A549 (cell line): ENCODE data around the gene HS3ST4. TPM values are rescaled to one million over a fixed set of nuclear protein-coding genes. Genes with fewer than 3 reads are reported as not detected.
"Not testable (repeated sequence)": the region's sequence is repeated elsewhere in the genome, so short reads cannot be mapped to it uniquely, and the experiment has no call there.

Experiments used
- ATAC-seq, 2 experiments: fragments of 200-7000 bp in 1 of 2; fragments of >200 bp in 1 of 2; cut with Nextera tagmentation in 1 of 2; cut with Tn5 transposase in 1 of 2; 3 replicates each; pipeline versions ENCODE4 v1.8.0 to v1.9.1; 2018 to 2020; ENCODE audit warnings: mild to moderate bottlenecking in 1 of 2, moderate library complexity in 1 of 2
- CTCF ChIA-PET: fragments of 300-600 bp; sonication (Branson Sonifier 250); formaldehyde crosslinking; extraction: SDS; loops from one replicate; lab custom pipeline; 2021; ENCODE audit warnings: antibody characterized with exemption, inconsistent platforms; lab: Yijun Ruan, JAX
- POLR2A ChIA-PET: fragments of 350-600 bp; formaldehyde crosslinking; extraction: SDS; loops from one replicate; lab custom pipeline; 2021; ENCODE audit warnings: antibody characterized with exemption, inconsistent platforms; lab: Yijun Ruan, JAX
- DNase-seq, 2 experiments: peaks; one replicate each; pipeline versions ENCODE4 v3.0.0 to v3.0.0-alpha.2; 2011 to 2016; ENCODE audit warnings: low read depth in 1 of 2, low spot score in 1 of 2
- FAIRE-seq: peaks from 2 replicates; lab custom pipeline; 2011; peaks lifted over from hg19 to GRCh38; lab: Jason Lieb, UNC
- H3K27ac ChIP-seq, 2 experiments: fragments of >200 bp; sonication (Bioruptor Twin); formaldehyde crosslinking; 3 replicates each; pipeline ENCODE4 v1.5.1; 2016 to 2017
- H3K4me1 ChIP-seq: fragments of >200 bp; sonication (Bioruptor Twin); formaldehyde crosslinking; 3 replicates; pipeline ENCODE4 v1.6.1; 2016
- H3K4me2 ChIP-seq: fragments of >200 bp; sonication (Bioruptor Twin); formaldehyde crosslinking; 3 replicates; pipeline ENCODE4 v1.6.1; 2016
- H3K4me3 ChIP-seq: fragments of >200 bp; sonication (Bioruptor Twin); formaldehyde crosslinking; 3 replicates; pipeline ENCODE4 v1.5.1; 2016
- H3K9me3 ChIP-seq: fragments of >200 bp; sonication (Bioruptor Twin); formaldehyde crosslinking; 3 replicates; pipeline ENCODE4 v1.6.1; 2016
- BHLHE40 ChIP-seq: IDR thresholded peaks from 2 replicates; pipeline ENCODE4 v1.6.1; 2012; ENCODE audit warnings: low read depth, low read length, inconsistent platforms
- CBX8 ChIP-seq: fragments of 200-600 bp; sonication (generic); IDR thresholded peaks from 2 replicates; pipeline ENCODE4 v1.6.1; 2016
- CEBPB ChIP-seq, 2 experiments: fragments of >200 bp in 1 of 2; sonication (Bioruptor Twin) in 1 of 2; formaldehyde crosslinking in 1 of 2; IDR thresholded peaks; 2 replicates each; pipeline ENCODE4 v1.6.1; 2012 to 2016
- CHD2 ChIP-seq: fragments of 150-350 bp; IDR thresholded peaks from 2 replicates; pipeline ENCODE4 v1.6.1; 2014; ENCODE audit warnings: low read length; ENCODE audit not compliant: partially characterized antibody
- EHF ChIP-seq: fragments of 250-450 bp; sonication (Bioruptor Pico); IDR thresholded peaks from 2 replicates; pipeline ENCODE4 v1.5.0; 2020; ENCODE audit warnings: mild to moderate bottlenecking
- EHMT2 ChIP-seq: fragments of 200-600 bp; sonication (generic); IDR thresholded peaks from 2 replicates; pipeline ENCODE4 v1.6.1; 2016; ENCODE audit warnings: antibody characterized with exemption, low read depth, mild to moderate bottlenecking, moderate library complexity
- FOSL2 ChIP-seq, 2 experiments: fragments of 450-650 bp in 1 of 2; fragments of >200 bp in 1 of 2; sonication (Bioruptor Twin) in 1 of 2; formaldehyde crosslinking; IDR thresholded peaks; 2 replicates each; pipeline versions ENCODE4 v1.5.0 to v1.6.1; 2016 to 2020; ENCODE audit warnings: mild to moderate bottlenecking in 1 of 2, moderate library complexity in 1 of 2
- HEYL ChIP-seq: fragments of 250-450 bp; sonication (Bioruptor Pico); IDR thresholded peaks from 2 replicates; pipeline ENCODE4 v1.8.0; 2021; ENCODE audit warnings: mild to moderate bottlenecking, moderate library complexity
- HOXA7 ChIP-seq: fragments of 250-450 bp; sonication (Bioruptor Pico); IDR thresholded peaks from 2 replicates; pipeline ENCODE4 v1.5.0; 2020; ENCODE audit warnings: mild to moderate bottlenecking, moderate library complexity
- HOXB13 ChIP-seq: fragments of 250-450 bp; sonication (Bioruptor Pico); IDR thresholded peaks from 2 replicates; pipeline ENCODE4 v1.5.0; 2020; ENCODE audit warnings: low read depth, mild to moderate bottlenecking, moderate library complexity
- HOXB5 ChIP-seq: fragments of 250-450 bp; sonication (Bioruptor Pico); IDR thresholded peaks from 2 replicates; pipeline ENCODE4 v1.5.0; 2020; ENCODE audit warnings: mild to moderate bottlenecking, moderate library complexity
- JUN ChIP-seq, 2 experiments: fragments of >200 bp; sonication (Bioruptor Twin); formaldehyde crosslinking; IDR thresholded peaks; 2 replicates in 1 of 2; 3 replicates in 1 of 2; pipeline ENCODE4 v1.6.1; 2016 to 2017
- KDM1A ChIP-seq: fragments of 200-600 bp; sonication (generic); IDR thresholded peaks from 2 replicates; pipeline ENCODE4 v1.6.1; 2016; ENCODE audit warnings: low read depth, mild to moderate bottlenecking
- KDM5A ChIP-seq: fragments of 200-600 bp; sonication (generic); IDR thresholded peaks from 2 replicates; pipeline ENCODE4 v1.6.1; 2016; ENCODE audit warnings: antibody characterized with exemption, mild to moderate bottlenecking
- MAFK ChIP-seq: fragments of 450-650 bp; IDR thresholded peaks from 2 replicates; pipeline ENCODE4 v1.6.1; 2014; ENCODE audit not compliant: partially characterized antibody
- MAZ ChIP-seq: fragments of 150-350 bp; IDR thresholded peaks from 2 replicates; pipeline ENCODE4 v1.6.1; 2014; ENCODE audit warnings: antibody characterized with exemption, low read depth, low read length, borderline replicate concordance
- NFE2L2 ChIP-seq: fragments of 150-350 bp; conservative IDR thresholded peaks from 2 replicates; pipeline ENCODE4 v1.6.1; 2014; ENCODE audit warnings: low read length
- RARB ChIP-seq: fragments of 250-450 bp; sonication (Bioruptor Pico); IDR thresholded peaks from 2 replicates; pipeline ENCODE4 v1.8.0; 2021; ENCODE audit warnings: mild to moderate bottlenecking, moderate library complexity
- RFX5 ChIP-seq: fragments of 450-650 bp; IDR thresholded peaks from 2 replicates; pipeline ENCODE4 v1.7.1; 2014; ENCODE audit warnings: antibody characterized with exemption, mild to moderate bottlenecking, moderate library complexity
- ZC3H11A ChIP-seq: fragments of 450-650 bp; IDR thresholded peaks from 2 replicates; pipeline ENCODE4 v1.6.1; 2014; ENCODE audit warnings: antibody characterized with exemption, mild to moderate bottlenecking
- ZFP36 ChIP-seq: fragments of 450-650 bp; IDR thresholded peaks from 2 replicates; pipeline ENCODE4 v1.6.1; 2014; ENCODE audit warnings: borderline replicate concordance; ENCODE audit not compliant: partially characterized antibody
- WGBS: methylation state at CpG from one replicate; pipeline ENCODE4 v1.1.6; 2017; ENCODE audit errors: missing lambda C conversion rate; 5-methylcytosine and 5-hydroxymethylcytosine counted together
- polyA plus RNA-seq, 4 experiments: library from polyadenylated mRNA; depleted of rRNA in 3 of 4; stranded (reverse); fragments of >200 nt; fragmentation: RNase III in 1 of 4; extraction: RNeasy Plus Mini Kit Qiagen cat#74134 plus additional on column Dnase treatment in 1 of 4; gene quantifications; 2 replicates in 3 of 4; 3 replicates in 1 of 4; pipeline ENCODE4 v1.2.3, GENCODE V29; 2011 to 2017
- TF ChIP-seq, protein P1 (sequence below): IDR thresholded peaks from 2 replicates; pipeline ENCODE4 v1.6.1; 2012
- TF ChIP-seq, protein P2 (sequence below): IDR thresholded peaks from 2 replicates; pipeline ENCODE4 v1.6.1; 2012
- TF ChIP-seq, protein P3 (sequence below): fragments of 250-450 bp; sonication (Bioruptor Pico); IDR thresholded peaks from 2 replicates; pipeline ENCODE4 v1.5.0; 2020; ENCODE audit warnings: low read depth, mild to moderate bottlenecking, moderate library complexity
- TF ChIP-seq, protein P4 (sequence below): IDR thresholded peaks from 2 replicates; pipeline ENCODE4 v1.6.1; 2012; ENCODE audit warnings: low read depth, borderline replicate concordance

HS3ST4 gene
- polyA plus RNA-seq, 2 of the 4 experiments (the other 2 are of a cell fraction), result not detected

DNA sequence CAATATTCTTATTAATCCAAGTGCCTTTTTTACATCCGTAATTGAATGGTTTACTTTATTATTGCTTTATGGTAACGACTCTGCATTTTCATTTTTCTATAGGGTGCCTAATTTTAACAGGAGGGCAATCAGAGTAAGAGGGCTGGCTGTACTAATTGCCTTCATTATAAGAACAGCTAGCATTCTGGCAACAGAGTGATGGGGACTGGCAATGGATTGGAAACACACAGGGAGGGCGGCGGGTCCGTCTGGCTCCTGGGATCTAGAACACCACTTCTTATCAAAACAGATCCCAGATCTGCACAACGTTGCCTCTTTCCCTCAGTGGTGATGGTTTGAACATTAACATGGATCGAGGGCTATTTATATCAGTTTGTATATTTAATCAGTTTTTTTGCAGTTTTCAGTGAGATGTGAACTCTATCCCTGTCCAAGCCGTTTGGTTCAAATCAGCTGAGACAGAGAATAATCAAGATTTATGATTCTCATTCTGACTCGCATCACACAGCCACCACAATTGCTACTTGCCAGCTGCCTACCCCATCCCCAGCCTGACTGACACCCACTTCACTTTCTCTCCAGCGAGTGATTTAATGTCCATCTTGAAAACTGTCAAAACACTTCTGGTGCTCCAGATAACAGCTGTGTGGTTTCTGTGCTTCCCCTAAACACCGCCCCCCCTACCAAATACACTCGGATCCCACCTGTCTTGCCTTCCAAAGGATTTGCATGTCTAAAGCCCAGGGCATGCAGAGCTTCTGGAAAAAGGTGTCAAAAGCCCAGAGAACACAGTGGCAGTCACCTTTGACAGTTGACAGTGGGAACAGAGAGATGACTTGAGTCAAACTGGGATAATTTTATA is 327.9 kb downstream of the HS3ST4 start:
- Histone ChIP-seq H3K4me2 (no peak overlapping the region), H3K4me1 (no peaks in the 10 kb centered on the region), H3K4me3 (no peak overlapping the region)
- 2% methylated on average over 12 of the region's 12 CpGs for WGBS
- FAIRE-seq, result no peak
- TF ChIP-seq, protein P1, sequence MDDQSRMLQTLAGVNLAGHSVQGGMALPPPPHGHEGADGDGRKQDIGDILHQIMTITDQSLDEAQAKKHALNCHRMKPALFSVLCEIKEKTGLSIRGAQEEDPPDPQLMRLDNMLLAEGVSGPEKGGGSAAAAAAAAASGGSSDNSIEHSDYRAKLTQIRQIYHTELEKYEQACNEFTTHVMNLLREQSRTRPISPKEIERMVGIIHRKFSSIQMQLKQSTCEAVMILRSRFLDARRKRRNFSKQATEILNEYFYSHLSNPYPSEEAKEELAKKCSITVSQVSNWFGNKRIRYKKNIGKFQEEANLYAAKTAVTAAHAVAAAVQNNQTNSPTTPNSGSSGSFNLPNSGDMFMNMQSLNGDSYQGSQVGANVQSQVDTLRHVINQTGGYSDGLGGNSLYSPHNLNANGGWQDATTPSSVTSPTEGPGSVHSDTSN, result no peak
- TF ChIP-seq, protein P2, sequence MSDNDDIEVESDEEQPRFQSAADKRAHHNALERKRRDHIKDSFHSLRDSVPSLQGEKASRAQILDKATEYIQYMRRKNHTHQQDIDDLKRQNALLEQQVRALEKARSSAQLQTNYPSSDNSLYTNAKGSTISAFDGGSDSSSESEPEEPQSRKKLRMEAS, result no peak
- TF ChIP-seq NFE2L2, result no peak
- no peak for TF ChIP-seq KDM5A
- no peak for TF ChIP-seq HOXA7
- no peak for TF ChIP-seq ZC3H11A
- TF ChIP-seq FOSL2 (IDR thresholded peaks at IDR 0.05), result no peak
- no peak for TF ChIP-seq FOSL2 (CRISPR knock-in tag; IDR thresholded peaks at IDR 0.05)
- TF ChIP-seq, protein P3, sequence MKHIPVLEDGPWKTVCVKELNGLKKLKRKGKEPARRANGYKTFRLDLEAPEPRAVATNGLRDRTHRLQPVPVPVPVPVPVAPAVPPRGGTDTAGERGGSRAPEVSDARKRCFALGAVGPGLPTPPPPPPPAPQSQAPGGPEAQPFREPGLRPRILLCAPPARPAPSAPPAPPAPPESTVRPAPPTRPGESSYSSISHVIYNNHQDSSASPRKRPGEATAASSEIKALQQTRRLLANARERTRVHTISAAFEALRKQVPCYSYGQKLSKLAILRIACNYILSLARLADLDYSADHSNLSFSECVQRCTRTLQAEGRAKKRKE (CRISPR knock-in tag), result no peak
- TF ChIP-seq EHF, result no peak
- TF ChIP-seq JUN (IDR thresholded peaks at IDR 0.05), result no peak
- TF ChIP-seq, all 56 proteins: peak for 0
- ChIA-PET CTCF (interaction anchor here (0.6 kb wide), 1 partner anchor 19 kb away, joined by 3 read pairs; no protein-coding TSS in a partner anchor), POLR2A (no interaction called here)
- Histone ChIP-seq H3K27ac (no peak overlapping the region), H3K9me3 (0 out of 3 replicates have a peak, but pooled peaks cover 5% of the 10 kb centered on the region)
- ATAC-seq, result no peak
- no peak for DNase-seq

DNA sequence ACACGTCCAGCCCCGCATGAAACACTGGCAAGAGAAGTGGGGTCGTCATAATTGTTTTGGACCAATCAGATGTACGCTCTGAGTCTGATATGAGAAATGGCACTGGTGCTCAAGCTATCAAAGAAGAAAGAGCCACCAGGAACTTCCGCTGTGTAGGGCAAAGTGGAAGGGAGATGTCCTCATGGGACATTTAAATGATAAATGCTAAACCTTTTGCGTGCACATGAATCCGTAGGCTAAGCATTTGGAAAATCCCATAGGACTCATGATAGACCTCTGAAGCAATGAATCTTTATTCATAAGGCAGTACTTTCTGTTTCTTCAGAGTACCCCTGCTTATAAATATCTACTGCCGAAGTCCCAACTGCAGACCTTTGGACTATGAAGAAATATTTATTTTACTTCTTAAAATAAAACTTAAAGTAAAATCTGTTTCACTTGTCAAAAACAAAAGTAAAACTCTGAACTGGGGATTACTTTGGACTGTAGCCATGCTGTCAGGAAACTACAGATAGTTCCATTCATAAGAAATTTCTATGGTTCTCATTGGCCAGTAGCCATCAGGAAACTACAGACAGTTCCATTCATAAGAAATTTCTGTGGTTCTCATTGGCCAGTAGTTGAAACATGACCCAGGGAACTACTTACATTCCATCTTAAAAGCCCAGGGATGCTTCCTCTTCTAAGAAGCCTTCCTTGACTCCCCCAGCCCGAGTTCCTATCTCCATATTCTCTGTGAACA is 335.1 kb downstream of the HS3ST4 start:
- 34% methylated on average over 9 of the region's 9 CpGs for WGBS
- CTCF ChIA-PET, result no interaction called here
- ATAC-seq, result no peak

DNA sequence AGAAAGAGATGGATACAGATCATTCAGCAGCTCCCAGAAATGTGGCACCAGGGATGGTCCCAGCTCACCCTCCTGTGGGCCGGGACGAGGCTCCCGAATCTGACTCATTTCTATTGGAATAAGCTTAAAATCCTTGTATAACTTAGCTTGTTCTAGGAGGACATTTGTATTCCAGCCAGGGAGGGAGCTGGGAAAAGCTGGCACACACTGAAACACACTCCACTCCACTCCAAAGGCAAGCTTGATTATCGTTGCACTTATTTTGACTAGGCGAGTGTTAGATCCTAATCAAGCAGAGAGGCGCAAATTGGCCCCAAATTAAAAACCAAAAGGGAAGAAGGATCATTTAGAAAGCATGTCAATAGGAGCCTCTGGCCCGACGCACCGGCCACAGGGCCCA is 339.5 kb downstream of the HS3ST4 start:
- DNase-seq, result no peak
- Histone ChIP-seq H3K9me3 (no peaks in the 10 kb centered on the region), H3K4me3 (no peak overlapping the region), H3K4me2 (no peak overlapping the region), H3K27ac (no peak overlapping the region), H3K4me1 (no peaks in the 10 kb centered on the region)
- no peak for TF ChIP-seq ZFP36
- TF ChIP-seq CHD2, result no peak
- TF ChIP-seq EHF, result no peak
- TF ChIP-seq JUN (IDR thresholded peaks at IDR 0.05), result no peak
- TF ChIP-seq, protein P3 (CRISPR knock-in tag), result no peak
- no peak for TF ChIP-seq MAZ
- no peak for TF ChIP-seq EHMT2
- TF ChIP-seq, protein P4, sequence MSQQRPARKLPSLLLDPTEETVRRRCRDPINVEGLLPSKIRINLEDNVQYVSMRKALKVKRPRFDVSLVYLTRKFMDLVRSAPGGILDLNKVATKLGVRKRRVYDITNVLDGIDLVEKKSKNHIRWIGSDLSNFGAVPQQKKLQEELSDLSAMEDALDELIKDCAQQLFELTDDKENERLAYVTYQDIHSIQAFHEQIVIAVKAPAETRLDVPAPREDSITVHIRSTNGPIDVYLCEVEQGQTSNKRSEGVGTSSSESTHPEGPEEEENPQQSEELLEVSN, result no peak
- no peak for TF ChIP-seq RFX5
- TF ChIP-seq HEYL, result no peak
- TF ChIP-seq BHLHE40, result no peak
- TF ChIP-seq HOXA7, result no peak
- no peak for TF ChIP-seq MAFK
- TF ChIP-seq HOXB13, result no peak
- TF ChIP-seq CEBPB (IDR thresholded peaks at IDR 0.05), result no peak
- TF ChIP-seq KDM1A, result no peak
- TF ChIP-seq CBX8, result no peak
- CTCF ChIA-PET, result interaction anchor here (0.6 kb wide), 1 partner anchor 29 kb away, joined by 3 read pairs; no protein-coding TSS in a partner anchor
- POLR2A ChIA-PET, result no interaction called here
- FAIRE-seq, result no peak
- 2% methylated on average over 9 of the region's 9 CpGs for WGBS
- ATAC-seq, result no peak

More for the DNA sequence above, 335.1 kb downstream of the HS3ST4 start:
- POLR2A ChIA-PET, result no interaction called here
- FAIRE-seq (no peak), DNase-seq (no peak)
- H3K9me3 ChIP-seq, result no peaks in the 10 kb centered on the region
- no peak overlapping the region for H3K27ac ChIP-seq
- H3K4me2 ChIP-seq, result no peak overlapping the region
- no peaks in the 10 kb centered on the region for H3K4me1 ChIP-seq
- no peak for TF ChIP-seq RARB
- TF ChIP-seq, protein P1, result no peak
- no peak for TF ChIP-seq HOXB5 (CRISPR knock-in tag)
- TF ChIP-seq, all 56 proteins: peak for 0
- no peak overlapping the region for H3K4me3 ChIP-seq

DNA sequence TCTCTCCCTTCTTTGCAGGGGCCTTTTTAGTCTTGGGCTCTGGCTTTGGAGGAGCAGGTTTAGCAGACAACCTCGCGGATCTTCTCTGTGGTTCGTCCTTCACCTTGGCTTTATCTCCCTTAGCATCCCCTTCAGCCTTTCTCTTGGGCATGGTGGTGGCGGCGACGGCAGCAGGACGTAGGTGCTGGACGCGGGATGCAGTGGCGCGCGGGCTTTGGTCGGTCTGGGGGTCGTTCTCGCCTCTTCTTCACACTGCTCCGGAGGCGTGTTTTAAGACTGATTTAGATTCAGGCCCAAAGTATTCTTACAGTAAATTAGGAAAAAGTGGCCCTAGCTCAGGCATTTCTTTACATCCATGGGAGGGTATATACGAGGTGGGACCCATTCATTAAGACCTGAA is 340.9 kb downstream of the HS3ST4 start:
- H3K27ac ChIP-seq, POLR2A ChIA-PET, CTCF ChIA-PET, H3K4me1 ChIP-seq, ATAC-seq, FAIRE-seq, DNase-seq, H3K9me3 ChIP-seq, H3K4me2 ChIP-seq, H3K4me3 ChIP-seq: not testable (repeated sequence)
- 30% methylated on average over 18 of the region's 18 CpGs for WGBS
